Testis (tissue), 3 donors: ENCODE results near the gene GPC6. TPM values are rescaled to one million over a fixed set of nuclear protein-coding genes. Genes with fewer than 3 reads are reported as not detected.

Source experiments
- DNase-seq: peaks from one replicate; pipeline ENCODE4 v3.0.0-alpha.2; 2019
- H3K27ac ChIP-seq, 2 donors: fragments of 200-600 bp; sonication (generic); one replicate each; pipeline ENCODE4 v1.5.1; 2019
- H3K27me3 ChIP-seq: fragments of 200-600 bp; sonication (generic); one replicate; pipeline ENCODE4 v1.5.1; 2019
- H3K36me3 ChIP-seq: fragments of 200-600 bp; sonication (generic); one replicate; pipeline ENCODE4 v1.5.1; 2017; ENCODE audit warnings: low read depth; ENCODE audit errors: missing control alignments
- H3K4me1 ChIP-seq: fragments of 200-600 bp; sonication (generic); one replicate; pipeline ENCODE4 v1.5.1; 2019
- H3K4me3 ChIP-seq, 2 donors: fragments of 200-600 bp; sonication (generic); one replicate each; pipeline ENCODE4 v1.5.1; 2017 to 2019
- H3K9me3 ChIP-seq: fragments of 200-600 bp; sonication (generic); one replicate; pipeline ENCODE4 v1.5.1; 2017
- CTCF ChIP-seq, 3 experiments: fragments of 450-650 bp in 2 of 3; fragments of 200-600 bp in 1 of 3; sonication (generic) in 1 of 3; IDR thresholded peaks; one replicate each; pipeline ENCODE4 v1.5.1; 2016 to 2019; ENCODE audit warnings: antibody characterized with exemption in 3 of 3, mild to moderate bottlenecking in 2 of 3, moderate library complexity in 1 of 3
- POLR2A ChIP-seq: fragments of 450-650 bp; IDR thresholded peaks from one replicate; pipeline ENCODE4 v1.6.1; 2017; ENCODE audit warnings: antibody characterized with exemption, mild to moderate bottlenecking, moderate library complexity
- WGBS, 2 donors: methylation state at CpG; one replicate each; pipeline ENCODE4 v1.1.5; 2018; 5-methylcytosine and 5-hydroxymethylcytosine counted together
- intact Hi-C: fragments of 100-400 bp; cut with DNase I; formaldehyde crosslinking; loops from one replicate; pipeline ENCODE4 v1.15.1; 2023; ENCODE audit warnings: low total_unique reads
- polyA plus RNA-seq: library from polyadenylated mRNA; stranded (reverse); fragments of 350-450 nt; fragmentation: Illumina TruSeq; extraction: RNeasy Lipid Tissue Mini Kit (QIAGEN cat#74804); gene quantifications from one replicate; pipeline ENCODE4 v1.2.3, GENCODE V29; 2014; ENCODE audit warnings: low read depth, low replicate concordance; ENCODE audit not compliant: insufficient read depth
- total RNA-seq, 2 donors: library from RNA; depleted of rRNA; stranded (reverse); fragments of >200 nt; gene quantifications; one replicate each; pipeline ENCODE4 v1.2.3, GENCODE V29; 2016

Gene GPC6
- total and polyA plus RNA-seq, 3 donors from 2014 or later = 2.2 to 6.9 (median 4.3) TPM

GRCh38 chr13:93967286-93967685 is 740.7 kb downstream of the GPC6 start:
- H3K4me3 ChIP-seq = no peak overlapping the region
- TF ChIP-seq POLR2A (no peak), CTCF (IDR thresholded peaks at IDR 0.05) (no peak)
- no peaks in the 10 kb centered on the region for H3K36me3 ChIP-seq
- 78 to 86% methylated on average over 2 of the region's 2 CpGs for WGBS, 2 donors
- H3K27me3 ChIP-seq = no peaks in the 10 kb centered on the region
- intact Hi-C loops = no loop called here
- no peaks in the 10 kb centered on the region for H3K4me1 ChIP-seq
- no peak for DNase-seq
- no peaks in the 10 kb centered on the region for H3K9me3 ChIP-seq
- no peak overlapping the region for H3K27ac ChIP-seq

GRCh38 chr13:93975242-93975641 is 748.6 kb downstream of the GPC6 start:
- DNase-seq = no peak
- no peaks in the 10 kb centered on the region for H3K9me3 ChIP-seq
- no peak overlapping the region for H3K27ac ChIP-seq
- H3K36me3 ChIP-seq = no peaks in the 10 kb centered on the region
- no peak overlapping the region for H3K4me3 ChIP-seq
- H3K4me1 ChIP-seq = no peaks in the 10 kb centered on the region
- intact Hi-C loops = no loop called here
- 89 to 92% methylated on average over 2 of the region's 2 CpGs for WGBS, 2 donors
- TF ChIP-seq POLR2A (no peak), CTCF (IDR thresholded peaks at IDR 0.05) (no peak)
- no peaks in the 10 kb centered on the region for H3K27me3 ChIP-seq

DNA sequence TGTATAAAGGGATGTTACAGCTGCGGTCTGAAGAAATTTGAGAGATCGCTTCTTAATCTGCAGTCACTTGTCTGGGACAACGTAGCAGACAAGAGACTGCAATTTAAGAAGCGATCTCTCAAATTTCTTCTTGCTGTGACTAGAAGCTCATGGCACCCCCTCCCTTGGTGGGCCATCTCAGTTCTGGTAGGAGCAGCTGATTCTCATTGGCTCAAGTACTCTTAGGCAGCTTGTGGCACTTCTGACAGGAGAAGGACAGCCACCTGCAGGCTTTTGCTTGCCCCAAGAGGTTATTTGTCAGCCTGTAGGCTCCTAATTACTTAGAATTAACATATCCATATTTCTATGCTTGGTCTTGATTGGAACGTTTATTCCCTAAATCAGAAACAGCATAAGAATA is 749.9 kb downstream of the GPC6 start:
- intact Hi-C loops = no loop called here
- 83 to 86% methylated on average over 5 of the region's 5 CpGs for WGBS, 2 donors
- no peak for TF ChIP-seq CTCF (IDR thresholded peaks at IDR 0.05)
- TF ChIP-seq POLR2A = no peak

GRCh38 chr13:93977986-93978385 is 751.4 kb downstream of the GPC6 start:
- intact Hi-C loops = no loop called here
- H3K4me3 ChIP-seq = no peak overlapping the region
- 75 to 82% methylated on average over 3 of the region's 3 CpGs for WGBS, 2 donors

More for the DNA sequence above, 749.9 kb downstream of the GPC6 start:
- Histone ChIP-seq H3K36me3 (no peaks in the 10 kb centered on the region), H3K4me3 (no peak overlapping the region), H3K27ac (no peak overlapping the region), H3K27me3 (no peaks in the 10 kb centered on the region), H3K9me3 (no peaks in the 10 kb centered on the region), H3K4me1 (no peaks in the 10 kb centered on the region)
- DNase-seq = no peak

More at GRCh38 chr13:93977986-93978385, 751.4 kb downstream of the GPC6 start:
- no peak for DNase-seq
- TF ChIP-seq CTCF (IDR thresholded peaks at IDR 0.05) (no peak), POLR2A (no peak)
- Histone ChIP-seq H3K36me3 (no peaks in the 10 kb centered on the region), H3K9me3 (no peaks in the 10 kb centered on the region), H3K27ac (no peak overlapping the region), H3K27me3 (no peaks in the 10 kb centered on the region), H3K4me1 (no peaks in the 10 kb centered on the region)
